Endometrial microvascular endothelial cells (primary cell): ENCODE data around the gene GRIK4. TPM values are rescaled to one million over a fixed set of nuclear protein-coding genes. Genes with fewer than 3 reads are reported as not detected.

Experiments used
- in situ Hi-C: cut with HindIII; loops from 2 replicates; pipeline ENCODE4 v1.10.0; 2017; ENCODE audit warnings: low sequenced_read_pairs, low pct_unique_long_range_greater_than_20kb; ENCODE audit errors: inconsistent ontology term
- total RNA-seq: library from RNA; depleted of rRNA; stranded (reverse); fragments of >200 nt; gene quantifications from one replicate; pipeline ENCODE4 v1.2.3, GENCODE V29; 2015; ENCODE audit errors: inconsistent ontology term

The GRIK4 gene
- total RNA-seq, 1 donor from 2014 or later, result not detected

GRCh38 chr11:120945042-120945441 is 433.5 kb downstream of the GRIK4 start:
- in situ Hi-C loops, result no loop called here

GRCh38 chr11:120950880-120951279 is 439.3 kb downstream of the GRIK4 start:
- in situ Hi-C loops, result no loop called here

GRCh38 chr11:120952461-120953434 is 441.2 kb downstream of the GRIK4 start:
- in situ Hi-C loops, result no loop called here

GRCh38 chr11:120954381-120954780 is 442.8 kb downstream of the GRIK4 start:
- in situ Hi-C loops, result no loop called here

- in situ Hi-C loops, result no loop called here
Measured at GRCh38 chr11:120956710-120957495, 445.4 kb downstream of the GRIK4 start.

GRCh38 chr11:120958185-120958584 is 446.6 kb downstream of the GRIK4 start:
- in situ Hi-C loops, result no loop called here

- in situ Hi-C loops, result no loop called here
Measured at GRCh38 chr11:120959189-120959588, 447.6 kb downstream of the GRIK4 start.

- in situ Hi-C loops, result no loop called here
Measured at GRCh38 chr11:120964857-120965256, 453.3 kb downstream of the GRIK4 start.

- in situ Hi-C loops, result no loop called here
Measured at GRCh38 chr11:120966840-120967239, 455.3 kb downstream of the GRIK4 start.

- in situ Hi-C loops, result no loop called here
Measured at GRCh38 chr11:120969993-120970392, 458.4 kb downstream of the GRIK4 start.

- in situ Hi-C loops, result no loop called here
Measured at GRCh38 chr11:120971825-120972224, 460.3 kb downstream of the GRIK4 start.

GRCh38 chr11:120972621-120973020 is 461.1 kb downstream of the GRIK4 start:
- in situ Hi-C loops, result no loop called here

- in situ Hi-C loops, result no loop called here
Measured at GRCh38 chr11:120973501-120973900, 462.0 kb downstream of the GRIK4 start.

GRCh38 chr11:120974466-120974865 is 462.9 kb downstream of the GRIK4 start:
- in situ Hi-C loops, result no loop called here

- in situ Hi-C loops, result no loop called here
Measured at GRCh38 chr11:120974965-120975364, 463.4 kb downstream of the GRIK4 start.

- in situ Hi-C loops, result no loop called here
Measured at GRCh38 chr11:120977266-120978137, 466.0 kb downstream of the GRIK4 start.

- in situ Hi-C loops, result no loop called here
Measured at GRCh38 chr11:120978701-120979100, 467.2 kb downstream of the GRIK4 start.

- in situ Hi-C loops, result no loop called here
Measured at GRCh38 chr11:120985718-120986569, 474.4 kb downstream of the GRIK4 start.
